ENCODE measurements around the gene CHST12. TPM values are rescaled to one million over a fixed set of nuclear protein-coding genes. Genes with fewer than 3 reads are reported as not detected.

CHST12 gene
- total RNA-seq, 2 donors from 2014 or later, result 14.5 to 18.5 TPM

GRCh38 chr7:2478800-2479199 is 75.4 kb downstream of the CHST12 start:
- Histone ChIP-seq H3K27ac (ENCODE audit: low read depth, low read length) (no peak overlapping the region), H3K36me3 (ENCODE audit: control insufficient read depth, insufficient read depth, low read length) (no peaks in the 10 kb centered on the region), H3K4me1 (ENCODE audit: control insufficient read depth, insufficient read depth, low read length) (no peaks in the 10 kb centered on the region), H3K9ac (ENCODE audit: extremely low read depth, low read length, poor library complexity, severe bottlenecking) (no peak overlapping the region), H3K9me3 (ENCODE audit: control insufficient read depth, low read length) (peaks cover 5% of the 10 kb centered on the region), H3K4me3 (ENCODE audit: low read length) (no peak overlapping the region), H3K27me3 (ENCODE audit: control insufficient read depth, insufficient read depth, low read length, poor library complexity, severe bottlenecking) (no peaks in the 10 kb centered on the region)
- H3K4me1 Mint-ChIP-seq, result no peaks in the 10 kb centered on the region
- H3K27ac Mint-ChIP-seq, result no peak overlapping the region
- H3K4me3 Mint-ChIP-seq, result no peak overlapping the region
- no peaks in the 10 kb centered on the region for H3K27me3 Mint-ChIP-seq (ENCODE audit: insufficient read depth)
- H3K36me3 Mint-ChIP-seq (ENCODE audit: low read depth), result no peaks in the 10 kb centered on the region
- whole genome bisulfite sequencing, 2 experiments (ENCODE audit: insufficient coverage in 1 of 2, insufficient read length in 1 of 2), result 91 to 96% methylated on average over 12 to 19 of the region's 19 CpGs
- peak; percentile 42 for DNase-seq
- H3K9me3 Mint-ChIP-seq, result peaks cover 3% of the 10 kb centered on the region
- TF ChIP-seq CTCF (conservative IDR thresholded peaks at IDR 0.05), result no peak

DNA sequence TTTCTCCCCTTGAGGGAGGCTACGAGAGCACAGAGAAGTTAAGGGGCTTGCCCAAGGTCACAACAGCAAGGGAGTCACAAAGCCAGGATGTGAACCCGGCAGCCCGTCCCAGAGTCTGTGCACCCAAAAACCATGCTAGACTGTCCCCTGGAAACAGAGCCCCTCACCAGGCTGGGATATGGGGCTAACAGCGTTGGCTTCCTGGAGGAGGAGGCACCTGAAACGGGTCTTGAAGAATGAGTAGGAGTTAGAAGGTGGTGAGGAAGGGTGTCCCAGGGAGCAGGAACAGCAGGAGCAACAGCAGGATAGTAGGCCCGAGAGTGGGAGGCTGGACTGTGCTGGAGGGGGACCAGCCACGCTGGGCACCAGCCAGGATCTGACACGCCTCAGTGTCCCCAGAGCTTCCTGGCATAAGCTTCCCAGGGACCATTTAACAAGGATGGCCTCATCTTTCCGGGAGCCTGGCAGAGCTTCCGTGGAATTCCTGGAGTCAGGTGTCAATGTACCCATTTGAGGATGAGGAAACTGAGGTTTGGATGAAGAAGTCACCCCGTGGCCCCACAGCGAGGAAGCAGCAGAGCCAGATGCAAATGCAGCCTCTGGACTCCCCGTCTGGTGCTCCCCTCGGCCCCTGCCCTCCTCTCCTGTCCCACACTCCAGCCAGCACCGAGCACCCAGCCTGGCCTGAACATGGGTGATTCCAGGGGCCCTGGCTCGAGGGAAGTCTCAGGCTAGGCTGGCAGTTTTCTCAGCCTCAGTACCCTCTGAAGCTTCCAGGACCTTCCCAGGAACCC is 76.1 kb downstream of the CHST12 start:
- H3K4me1 ChIP-seq (ENCODE audit: control insufficient read depth, insufficient read depth, low read length), result no peaks in the 10 kb centered on the region
- H3K27me3 ChIP-seq (ENCODE audit: control insufficient read depth, insufficient read depth, low read length, poor library complexity, severe bottlenecking), result no peaks in the 10 kb centered on the region
- peaks cover 5% of the 10 kb centered on the region for H3K9me3 ChIP-seq (ENCODE audit: control insufficient read depth, low read length)
- no peaks in the 10 kb centered on the region for H3K4me1 Mint-ChIP-seq
- no peaks in the 10 kb centered on the region for H3K36me3 Mint-ChIP-seq (ENCODE audit: low read depth)
- no peaks in the 10 kb centered on the region for H3K36me3 ChIP-seq (ENCODE audit: control insufficient read depth, insufficient read depth, low read length)
- H3K9me3 Mint-ChIP-seq, result peaks cover 3% of the 10 kb centered on the region
- no peak for TF ChIP-seq CTCF (conservative IDR thresholded peaks at IDR 0.05)
- H3K4me3 Mint-ChIP-seq, result no peak overlapping the region
- no peaks in the 10 kb centered on the region for H3K27me3 Mint-ChIP-seq (ENCODE audit: insufficient read depth)
- H3K4me3 ChIP-seq (ENCODE audit: low read length), result no peak overlapping the region
- DNase-seq, result no peak
- H3K27ac ChIP-seq (ENCODE audit: low read depth, low read length), result no peak overlapping the region
- H3K9ac ChIP-seq (ENCODE audit: extremely low read depth, low read length, poor library complexity, severe bottlenecking), result no peak overlapping the region
- peak overlapping the region; percentile 58 for H3K27ac Mint-ChIP-seq
- 93 to 94% methylated on average over 12 to 16 of the region's 16 CpGs for WGBS, 2 experiments (ENCODE audit: insufficient coverage in 1 of 2, insufficient read length in 1 of 2)

DNA sequence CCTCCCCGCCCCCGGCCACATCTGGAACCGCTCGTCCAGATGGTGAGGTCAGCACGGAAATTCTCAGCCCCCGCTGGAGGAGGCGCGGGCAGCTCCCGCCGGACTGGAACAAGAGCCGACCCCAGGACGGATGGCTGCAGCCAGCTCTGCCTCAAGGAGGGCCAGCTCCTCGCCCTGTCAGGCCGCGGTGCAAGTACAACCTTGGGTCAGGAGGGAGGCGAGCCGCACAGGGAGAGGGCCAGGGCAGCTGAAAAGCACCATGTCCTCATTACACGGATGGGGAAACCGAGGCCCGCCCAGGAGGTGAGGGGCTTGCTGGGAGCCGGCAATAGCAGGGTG is 76.6 kb downstream of the CHST12 start:
- Mint-ChIP-seq H3K36me3 (ENCODE audit: low read depth) (no peaks in the 10 kb centered on the region), H3K9me3 (peaks cover 3% of the 10 kb centered on the region), H3K4me1 (no peaks in the 10 kb centered on the region), H3K4me3 (no peak overlapping the region), H3K27me3 (ENCODE audit: insufficient read depth) (no peaks in the 10 kb centered on the region), H3K27ac (no peak overlapping the region)
- peaks cover 5% of the 10 kb centered on the region for H3K9me3 ChIP-seq (ENCODE audit: control insufficient read depth, low read length)
- DNase-seq, result peak; percentile 44
- 86 to 92% methylated on average over 12 to 21 of the region's 21 CpGs for WGBS, 2 experiments (ENCODE audit: insufficient coverage in 1 of 2, insufficient read length in 1 of 2)
- H3K9ac ChIP-seq (ENCODE audit: extremely low read depth, low read length, poor library complexity, severe bottlenecking), result no peak overlapping the region
- no peak for TF ChIP-seq CTCF (conservative IDR thresholded peaks at IDR 0.05)
- H3K4me3 ChIP-seq (ENCODE audit: low read length), result no peak overlapping the region
- no peak overlapping the region for H3K27ac ChIP-seq (ENCODE audit: low read depth, low read length)
- H3K36me3 ChIP-seq (ENCODE audit: control insufficient read depth, insufficient read depth, low read length), result no peaks in the 10 kb centered on the region
- H3K4me1 ChIP-seq (ENCODE audit: control insufficient read depth, insufficient read depth, low read length), result no peaks in the 10 kb centered on the region
- no peaks in the 10 kb centered on the region for H3K27me3 ChIP-seq (ENCODE audit: control insufficient read depth, insufficient read depth, low read length, poor library complexity, severe bottlenecking)
